NCI-H1105 treated with DMSO at 0.1 percent for 48 hours (cell line): ENCODE measurements around the gene PLA2G4C.
"Not testable (repeated sequence)": the region's sequence is repeated elsewhere in the genome, so short reads cannot be mapped to it uniquely, and the experiment has no call there.

ENCODE experiments used
- DNase-seq: peaks from one replicate; lab custom pipeline; 2025; lab: John Stamatoyannopoulos, UW

Gene PLA2G4C

GRCh38 chr19:48111280-48111679 lies 663 bp upstream of the PLA2G4C start:
- DNase-seq: no peak

GRCh38 chr19:48108997-48109782 lies 1.4 kb downstream of the PLA2G4C start:
- no peak for DNase-seq

- no peak for DNase-seq
Measured at GRCh38 chr19:48103922-48104321, 6.7 kb downstream of the PLA2G4C start.

GRCh38 chr19:48102870-48103751 lies 7.5 kb downstream of the PLA2G4C start:
- no peak for DNase-seq

GRCh38 chr19:48095612-48096175 lies 14.9 kb downstream of the PLA2G4C start:
- no peak for DNase-seq

- DNase-seq: no peak
Measured at GRCh38 chr19:48094855-48095203, 15.8 kb downstream of the PLA2G4C start.

GRCh38 chr19:48094129-48094854 lies 16.3 kb downstream of the PLA2G4C start:
- no peak for DNase-seq

- not testable (repeated sequence) for DNase-seq
Measured at GRCh38 chr19:48091111-48091718, 19.4 kb downstream of the PLA2G4C start.

- no peak for DNase-seq
Measured at GRCh38 chr19:48090281-48090802, 20.3 kb downstream of the PLA2G4C start.

GRCh38 chr19:48088991-48089390 lies 21.6 kb downstream of the PLA2G4C start:
- not testable (repeated sequence) for DNase-seq

GRCh38 chr19:48085904-48086864 lies 24.4 kb downstream of the PLA2G4C start:
- no peak for DNase-seq

- DNase-seq: no peak
Measured at GRCh38 chr19:48085076-48085475, 25.5 kb downstream of the PLA2G4C start.

- DNase-seq: no peak
Measured at GRCh38 chr19:48081106-48081505, 29.5 kb downstream of the PLA2G4C start.

- not testable (repeated sequence) for DNase-seq
Measured at GRCh38 chr19:48070177-48070769, 40.3 kb downstream of the PLA2G4C start.

GRCh38 chr19:48069435-48069834 lies 41.2 kb downstream of the PLA2G4C start:
- no peak for DNase-seq

GRCh38 chr19:48064509-48064908 lies 46.1 kb downstream of the PLA2G4C start:
- DNase-seq: no peak

- no peak for DNase-seq
Measured at GRCh38 chr19:48061401-48062344, 48.9 kb downstream of the PLA2G4C start.

GRCh38 chr19:48060381-48060780 lies 50.2 kb downstream of the PLA2G4C start:
- no peak for DNase-seq

- no peak for DNase-seq
Measured at GRCh38 chr19:48059331-48059730, 51.3 kb downstream of the PLA2G4C start.
